Raji (cell line): ENCODE measurements around the gene CYP2U1.

Experiments
- POLR2A ChIP-seq: IDR thresholded peaks from 2 replicates; pipeline ENCODE4 v1.6.1; 2011; ENCODE audit warnings: low read depth, low read length, control low read depth; ENCODE audit not compliant: insufficient read depth

Gene CYP2U1

GRCh38 chr4:107996949-107997788 lies 65.8 kb downstream of the CYP2U1 start:
- TF ChIP-seq POLR2A: no peak

DNA sequence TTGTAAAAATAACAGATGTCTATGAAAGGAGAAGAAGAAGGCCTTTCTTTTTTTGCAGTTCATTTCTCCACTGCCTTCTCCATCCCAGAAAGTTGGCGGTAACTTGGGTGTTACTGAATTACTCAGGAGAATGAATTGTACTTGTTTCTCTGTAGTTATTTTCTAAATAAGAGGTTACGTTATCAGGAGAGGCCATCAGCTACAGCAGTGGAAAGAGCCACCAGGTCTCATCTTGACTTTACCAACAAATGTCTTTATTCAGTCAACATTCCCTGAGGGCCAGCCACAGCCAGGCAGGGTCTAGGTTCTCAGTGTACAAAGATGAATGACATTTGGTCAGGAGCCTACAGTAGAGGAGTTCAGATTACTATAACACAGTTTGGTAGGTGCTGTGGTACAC lies 66.4 kb downstream of the CYP2U1 start:
- TF ChIP-seq POLR2A: no peak

DNA sequence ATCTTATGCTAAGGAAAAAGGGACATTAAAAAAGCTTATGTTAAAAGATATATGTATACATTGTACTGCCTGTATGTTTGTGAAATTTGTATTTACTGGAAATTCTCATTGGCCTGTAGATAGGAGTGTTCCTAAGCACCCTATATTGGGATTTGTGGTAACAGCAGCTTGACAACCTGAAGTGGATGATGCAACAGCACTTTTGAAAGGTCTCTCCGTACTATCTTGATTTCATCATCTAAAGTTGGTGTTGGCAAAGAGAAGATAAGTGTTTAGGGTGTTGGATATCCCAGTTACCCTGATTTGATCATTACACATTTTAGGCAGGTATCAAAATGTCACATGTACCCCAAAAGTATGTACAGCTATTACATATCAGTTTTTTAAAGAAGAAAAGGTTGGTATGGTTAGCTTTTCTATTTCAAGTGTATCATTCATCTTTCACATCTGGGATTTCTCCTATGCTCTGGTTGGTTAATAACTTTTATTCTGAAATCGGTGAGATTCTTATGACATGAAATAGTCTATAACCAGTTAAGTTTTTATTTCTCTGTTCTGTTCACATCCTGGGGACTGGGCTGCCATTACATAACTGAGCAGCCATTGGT lies 68.7 kb downstream of the CYP2U1 start:
- TF ChIP-seq POLR2A: no peak

- no peak for TF ChIP-seq POLR2A
These were observed 70.3 kb downstream of the CYP2U1 start for GRCh38 chr4:108001540-108002135.
